ENCODE results near the gene FDXACB1. TPM values are rescaled to one million over a fixed set of nuclear protein-coding genes. Genes with fewer than 3 reads are reported as not detected.

The FDXACB1 gene
- total RNA-seq, 6 experiments from 2014 or later, result 1.4 to 2.4 (median 2.0) TPM

GRCh38 chr11:111923351-111923788, 44.4 kb upstream of the FDXACB1 start:
- Mint-ChIP-seq H3K4me3 (peak overlapping the region; percentile 77), H3K27me3 (ENCODE audit: insufficient read depth) (no peaks in the 10 kb centered on the region; the same call in 1 of the 2 replicates), H3K9me3 (no peaks in the 10 kb centered on the region), H3K36me3 (ENCODE audit: low read depth) (no peaks in the 10 kb centered on the region), H3K4me1 (ENCODE audit: low read depth) (peaks cover 64% of the 10 kb centered on the region), H3K27ac (peak overlapping the region; percentile 94)
- no peak for TF ChIP-seq CTCF (IDR thresholded peaks at IDR 0.05)
- peak; percentile 46 for DNase-seq

- Mint-ChIP-seq H3K4me1 (ENCODE audit: low read depth) (peaks cover 64% of the 10 kb centered on the region), H3K27me3 (ENCODE audit: insufficient read depth) (no peaks in the 10 kb centered on the region; the same call in 1 of the 2 replicates), H3K4me3 (peak overlapping the region; percentile 77), H3K9me3 (no peaks in the 10 kb centered on the region), H3K27ac (peak overlapping the region; percentile 94), H3K36me3 (ENCODE audit: low read depth) (no peaks in the 10 kb centered on the region)
- DNase-seq, result peak; percentile 76
- no peak for TF ChIP-seq CTCF (IDR thresholded peaks at IDR 0.05)
Observed at GRCh38 chr11:111922803-111923202, 43.8 kb upstream of the FDXACB1 start.

GRCh38 chr11:111921541-111922230, 42.7 kb upstream of the FDXACB1 start:
- H3K27me3 Mint-ChIP-seq (ENCODE audit: insufficient read depth), result peaks cover 2% of the 10 kb centered on the region
- H3K27ac Mint-ChIP-seq, result peak overlapping the region; percentile 50
- peaks cover 55% of the 10 kb centered on the region for H3K4me1 Mint-ChIP-seq (ENCODE audit: low read depth)
- H3K36me3 Mint-ChIP-seq (ENCODE audit: low read depth), result no peaks in the 10 kb centered on the region
- no peaks in the 10 kb centered on the region for H3K9me3 Mint-ChIP-seq
- no peak for TF ChIP-seq CTCF (IDR thresholded peaks at IDR 0.05)
- DNase-seq, result no peak
- no peak overlapping the region for H3K4me3 Mint-ChIP-seq

- no peaks in the 10 kb centered on the region for H3K36me3 Mint-ChIP-seq (ENCODE audit: low read depth)
- peaks cover 48% of the 10 kb centered on the region for H3K4me1 Mint-ChIP-seq (ENCODE audit: low read depth)
- no peak for TF ChIP-seq CTCF (IDR thresholded peaks at IDR 0.05)
- H3K4me3 Mint-ChIP-seq, result no peak overlapping the region
- no peak overlapping the region for H3K27ac Mint-ChIP-seq
- H3K27me3 Mint-ChIP-seq (ENCODE audit: insufficient read depth), result peaks cover 3% of the 10 kb centered on the region
- DNase-seq, result no peak
- no peaks in the 10 kb centered on the region for H3K9me3 Mint-ChIP-seq
Observed at GRCh38 chr11:111920908-111921307, 41.9 kb upstream of the FDXACB1 start.

GRCh38 chr11:111918390-111919256, 39.7 kb upstream of the FDXACB1 start, which contains the start of gene C11orf52:
TSS of gene C11orf52 (plus strand) at chr11:111918913. CDS start at chr11:111918973, 60 bp downstream.
- Mint-ChIP-seq H3K27ac (no peak within 1 kb of the TSS), H3K36me3 (ENCODE audit: low read depth) (no peaks in the 10 kb centered on the region), H3K27me3 (ENCODE audit: insufficient read depth) (peaks cover 3% of the 10 kb centered on the region; the same call in 1 of the 2 replicates), H3K4me1 (ENCODE audit: low read depth) (peaks cover 36% of the 10 kb centered on the region), H3K9me3 (no peaks in the 10 kb centered on the region), H3K4me3 (no peak within 1 kb of the TSS)
- no peak for DNase-seq
- no peak for TF ChIP-seq CTCF (IDR thresholded peaks at IDR 0.05)
